GM23338 (cell line): ENCODE measurements around the gene PXK. TPM values are rescaled to one million over a fixed set of nuclear protein-coding genes. Genes with fewer than 3 reads are reported as not detected.
A peak's percentile ranks its signal among the peaks of the same experiment; 100 is the strongest.

Experiments
- ATAC-seq: fragments of 200-7000 bp; cut with Tn5 transposase; 3 replicates; pipeline ENCODE4 v1.9.1; 2020
- DNase-seq: peaks from one replicate; pipeline ENCODE4 v3.0.0-alpha.2; 2015; ENCODE audit warnings: low spot score
- H2AFZ ChIP-seq: fragments of 200-600 bp; sonication (generic); 2 replicates; pipeline ENCODE4 v1.8.0; 2016; ENCODE audit warnings: antibody characterized with exemption, mild to moderate bottlenecking, moderate library complexity
- H3F3A ChIP-seq: fragments of 200-600 bp; sonication (generic); replicated peaks from 2 replicates; pipeline ENCODE4 v1.8.0; 2017; ENCODE audit warnings: antibody characterized with exemption, mixed run types, low read depth
- H3K27ac ChIP-seq: fragments of 200-600 bp; sonication (generic); 2 replicates; pipeline ENCODE4 v1.6.1; 2016; ENCODE audit warnings: low read depth
- H3K27me3 ChIP-seq: fragments of 200-600 bp; sonication (generic); 2 replicates; pipeline ENCODE4 v1.8.0; 2016; ENCODE audit warnings: mild to moderate bottlenecking, mixed run types, moderate library complexity; ENCODE audit not compliant: insufficient read depth
- H3K36me3 ChIP-seq: fragments of 200-600 bp; sonication (generic); 2 replicates; pipeline ENCODE4 v1.8.0; 2016; ENCODE audit warnings: mild to moderate bottlenecking; ENCODE audit not compliant: insufficient read depth
- H3K4me1 ChIP-seq: fragments of 200-600 bp; sonication (generic); 2 replicates; pipeline ENCODE4 v1.8.0; 2016; ENCODE audit warnings: mild to moderate bottlenecking, moderate library complexity; ENCODE audit not compliant: insufficient read depth
- H3K4me2 ChIP-seq: fragments of 200-600 bp; sonication (generic); 2 replicates; pipeline ENCODE4 v1.7.1; 2017; ENCODE audit warnings: mixed run types
- H3K4me3 ChIP-seq: fragments of 200-600 bp; sonication (generic); 2 replicates; pipeline ENCODE4 v1.6.1; 2016; ENCODE audit warnings: mixed run types
- H3K79me2 ChIP-seq: fragments of 200-600 bp; sonication (generic); replicated peaks from 2 replicates; pipeline ENCODE4 v1.8.0; 2017; ENCODE audit warnings: mild to moderate bottlenecking; ENCODE audit not compliant: insufficient read depth
- H3K9me2 ChIP-seq: fragments of 200-600 bp; sonication (generic); 2 replicates; pipeline ENCODE4 v1.8.0; 2017; ENCODE audit not compliant: insufficient read depth
- H4K20me1 ChIP-seq: fragments of 200-600 bp; sonication (generic); replicated peaks from 2 replicates; pipeline ENCODE4 v1.8.0; 2017; ENCODE audit warnings: mild to moderate bottlenecking; ENCODE audit not compliant: insufficient read depth
- H3K27ac Mint-ChIP-seq: 2 replicates; pipeline ENCODE4 v1.8.0; 2020; ENCODE audit warnings: inconsistent platforms, mild to moderate bottlenecking, moderate library complexity, mixed read lengths
- H3K27me3 Mint-ChIP-seq: 3 replicates; pipeline ENCODE4 v1.8.0; 2022; ENCODE audit warnings: low read depth, mild to moderate bottlenecking, moderate library complexity, mixed read lengths, inconsistent platforms; ENCODE audit not compliant: insufficient read depth, poor library complexity
- H3K36me3 Mint-ChIP-seq: 3 replicates; pipeline ENCODE4 v1.8.0; 2021; ENCODE audit warnings: low read depth, mild to moderate bottlenecking, inconsistent platforms, moderate library complexity, mixed read lengths
- H3K4me1 Mint-ChIP-seq: 3 replicates; pipeline ENCODE4 v1.8.0; 2020; ENCODE audit warnings: mild to moderate bottlenecking, inconsistent platforms, mixed read lengths
- H3K4me3 Mint-ChIP-seq: 3 replicates; pipeline ENCODE4 v1.8.0; 2021; ENCODE audit warnings: moderate library complexity, mild to moderate bottlenecking, inconsistent platforms, mixed read lengths
- H3K9me3 Mint-ChIP-seq: 3 replicates; pipeline ENCODE4 v1.8.0; 2020; ENCODE audit warnings: moderate library complexity, mild to moderate bottlenecking, inconsistent platforms, mixed read lengths
- NANOG ChIP-seq: IDR thresholded peaks from 2 replicates; pipeline ENCODE4 v1.6.1; 2016; ENCODE audit warnings: antibody characterized with exemption, borderline replicate concordance
- REST ChIP-seq: IDR thresholded peaks from one replicate; pipeline ENCODE4 v1.6.1; 2018; ENCODE audit warnings: antibody characterized with exemption; ENCODE audit not compliant: unreplicated experiment
- STAT1 ChIP-seq: IDR thresholded peaks from one replicate; pipeline ENCODE4 v1.6.1; 2016; ENCODE audit warnings: antibody characterized with exemption; ENCODE audit not compliant: unreplicated experiment
- ZNF331 ChIP-seq: fragments of 250-450 bp; sonication (Bioruptor Pico); IDR thresholded peaks from 2 replicates; pipeline ENCODE4 v1.5.0; 2020; ENCODE audit warnings: low read depth, mild to moderate bottlenecking, moderate library complexity
- ZNF462 ChIP-seq: fragments of 250-450 bp; sonication (Bioruptor Pico); IDR thresholded peaks from 2 replicates; pipeline ENCODE4 v1.5.0; 2020; ENCODE audit warnings: mild to moderate bottlenecking, moderate library complexity
- polyA plus RNA-seq: library from polyadenylated mRNA; unstranded; fragments of >200 nt; fragmentation: Nextera tagmentation; extraction: Ambion mirVana; gene quantifications from 2 replicates; pipeline ENCODE4 v1.2.1, GENCODE V29; 2016
- total RNA-seq: library from RNA; depleted of rRNA; stranded (reverse); fragments of >200 nt; shearing (Covaris generic); gene quantifications from 2 replicates; pipeline ENCODE4 v1.2.3, GENCODE V29; 2014

The PXK gene
- total and polyA plus RNA-seq, 2 experiments from 2014 or later, result 6.4 to 6.5 TPM

GRCh38 chr3:58462829-58463180, 130.1 kb downstream of the PXK start:
- Histone ChIP-seq H2AFZ (peak overlapping the region; percentile 84), H3K36me3 (no peaks in the 10 kb centered on the region), H3K27ac (peak overlapping the region; percentile 70; the same call in 1 of the 2 replicates), H3K79me2 (no peaks in the 10 kb centered on the region), H4K20me1 (no peaks in the 10 kb centered on the region), H3K4me3 (no peak overlapping the region), H3F3A (no peaks in the 10 kb centered on the region), H3K4me2 (peak overlapping the region; percentile 34; the same call in 1 of the 2 replicates), H3K4me1 (peaks cover 9% of the 10 kb centered on the region), H3K9me2 (no peaks in the 10 kb centered on the region), H3K27me3 (no peaks in the 10 kb centered on the region)
- no peaks in the 10 kb centered on the region for H3K36me3 Mint-ChIP-seq
- H3K9me3 Mint-ChIP-seq, result no peaks in the 10 kb centered on the region
- peaks cover 6% of the 10 kb centered on the region for H3K27me3 Mint-ChIP-seq
- H3K4me3 Mint-ChIP-seq, result no peak overlapping the region
- H3K27ac Mint-ChIP-seq, result peak overlapping the region; percentile 93
- no peak for TF ChIP-seq REST
- TF ChIP-seq ZNF331 (CRISPR knock-in tag), result no peak
- no peak for TF ChIP-seq NANOG
- no peak for TF ChIP-seq ZNF462
- TF ChIP-seq STAT1, result no peak
- DNase-seq (peak; percentile 58), ATAC-seq (peak; percentile 83)
- peaks cover 12% of the 10 kb centered on the region for H3K4me1 Mint-ChIP-seq
